Astrocyte of the cerebellum (primary cell): ENCODE data around the gene MAS1L.

ENCODE experiments used
- DNase-seq: peaks from one replicate; pipeline ENCODE4 v3.0.0-alpha.2; 2011; ENCODE audit warnings: low read depth
- H3K4me3 ChIP-seq: 2 replicates; pipeline ENCODE4 v1.5.1; 2011; ENCODE audit warnings: mild to moderate bottlenecking, low read depth, low read length, moderate library complexity
- in situ Hi-C: cut with HindIII; loops from 2 replicates; pipeline ENCODE4 v1.10.0; 2017; ENCODE audit warnings: low sequenced_read_pairs
- TF ChIP-seq, protein P1 (sequence below): IDR thresholded peaks from 2 replicates; pipeline ENCODE4 v1.5.1; 2012; ENCODE audit warnings: low read length, low read depth, moderate library complexity, mild to moderate bottlenecking; ENCODE audit errors: missing control alignments

MAS1L gene

DNA sequence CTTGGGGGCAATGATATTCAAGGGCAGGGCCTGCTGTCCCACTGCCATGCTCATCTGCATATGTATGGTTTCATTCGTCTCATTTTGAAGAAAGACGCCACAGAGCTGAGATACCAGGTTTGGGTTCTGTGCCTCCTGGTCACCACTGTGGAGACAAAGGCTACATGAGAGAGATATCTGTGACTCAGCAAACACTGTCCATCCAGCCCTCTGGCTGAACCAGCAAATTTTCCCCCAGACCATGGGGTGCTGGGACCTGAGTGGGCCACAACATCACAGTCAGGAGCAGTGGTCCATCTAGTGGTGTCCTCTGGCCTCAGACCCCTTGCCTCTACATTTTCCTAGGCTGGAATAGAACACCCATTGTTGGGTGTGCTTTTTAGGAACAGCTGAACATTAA, at the start of gene MAS1L:
TSS of gene MAS1L (minus strand) at position 297 of the 400 bp plus-strand sequence. CDS start at position 243, 54 bp downstream.
- H3K4me3 ChIP-seq, result no peak within 1 kb of the TSS
- in situ Hi-C loops, result no loop called here
- DNase-seq, result no peak
- TF ChIP-seq, protein P1, sequence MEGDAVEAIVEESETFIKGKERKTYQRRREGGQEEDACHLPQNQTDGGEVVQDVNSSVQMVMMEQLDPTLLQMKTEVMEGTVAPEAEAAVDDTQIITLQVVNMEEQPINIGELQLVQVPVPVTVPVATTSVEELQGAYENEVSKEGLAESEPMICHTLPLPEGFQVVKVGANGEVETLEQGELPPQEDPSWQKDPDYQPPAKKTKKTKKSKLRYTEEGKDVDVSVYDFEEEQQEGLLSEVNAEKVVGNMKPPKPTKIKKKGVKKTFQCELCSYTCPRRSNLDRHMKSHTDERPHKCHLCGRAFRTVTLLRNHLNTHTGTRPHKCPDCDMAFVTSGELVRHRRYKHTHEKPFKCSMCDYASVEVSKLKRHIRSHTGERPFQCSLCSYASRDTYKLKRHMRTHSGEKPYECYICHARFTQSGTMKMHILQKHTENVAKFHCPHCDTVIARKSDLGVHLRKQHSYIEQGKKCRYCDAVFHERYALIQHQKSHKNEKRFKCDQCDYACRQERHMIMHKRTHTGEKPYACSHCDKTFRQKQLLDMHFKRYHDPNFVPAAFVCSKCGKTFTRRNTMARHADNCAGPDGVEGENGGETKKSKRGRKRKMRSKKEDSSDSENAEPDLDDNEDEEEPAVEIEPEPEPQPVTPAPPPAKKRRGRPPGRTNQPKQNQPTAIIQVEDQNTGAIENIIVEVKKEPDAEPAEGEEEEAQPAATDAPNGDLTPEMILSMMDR, result no peak

DNA sequence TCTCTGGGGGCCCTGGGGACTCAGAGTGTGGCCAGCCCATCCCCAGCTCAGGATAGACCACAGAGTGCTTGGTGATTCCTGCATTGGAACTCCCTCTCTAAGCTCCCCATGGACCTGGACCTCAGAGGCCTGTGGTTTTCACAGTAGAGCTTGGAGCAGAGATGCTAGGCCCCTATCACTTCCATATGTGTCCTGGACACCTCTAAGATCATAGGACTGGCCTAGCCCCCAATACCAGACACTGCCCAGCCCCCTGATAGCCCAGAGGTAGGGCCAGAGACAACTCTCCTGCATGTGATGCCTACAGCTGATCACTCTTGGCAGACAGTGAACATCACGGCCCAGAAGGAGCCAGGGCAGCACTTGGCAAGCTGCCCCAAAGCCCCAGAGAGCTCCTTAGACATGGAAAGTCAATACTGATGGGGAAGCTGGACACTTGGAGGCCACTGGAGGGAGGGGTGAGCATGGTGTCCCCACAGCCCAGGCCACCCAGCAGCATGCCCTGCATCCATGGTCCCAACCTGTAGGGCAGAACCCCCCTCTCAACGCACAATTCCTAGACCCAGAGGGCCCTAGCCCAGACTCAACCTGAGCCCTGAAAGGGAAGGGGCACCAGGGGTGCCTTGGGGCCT, 44.7 kb upstream of the MAS1L start:
- DNase-seq, result no peak
- TF ChIP-seq, protein P1, result no peak
- in situ Hi-C loops, result no loop called here
- H3K4me3 ChIP-seq, result no peak overlapping the region

DNA sequence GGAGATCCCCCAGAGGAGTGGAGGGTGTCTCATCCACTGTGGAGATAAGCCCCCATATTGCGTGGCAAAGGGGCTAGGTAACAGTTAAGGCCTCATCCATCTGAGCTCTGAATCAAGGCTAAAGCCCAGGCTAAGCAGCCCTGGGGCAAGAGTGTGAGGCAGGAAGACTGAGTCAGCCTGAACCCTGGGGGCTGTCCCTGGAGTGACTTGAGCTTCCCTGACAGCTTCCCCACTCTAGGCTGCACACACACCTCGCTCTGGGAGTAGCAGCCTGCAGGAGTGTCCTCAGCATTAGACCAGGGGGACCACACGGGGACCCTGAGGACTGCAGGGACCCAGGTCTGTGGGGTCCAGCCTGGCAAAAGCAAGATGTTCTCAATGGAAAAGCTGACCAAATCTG, 43.9 kb upstream of the MAS1L start:
- no peak overlapping the region for H3K4me3 ChIP-seq
- in situ Hi-C loops, result no loop called here
- no peak for DNase-seq
- TF ChIP-seq, protein P1, result no peak

GRCh38 chr6:29530671-29531310, 43.0 kb upstream of the MAS1L start:
- H3K4me3 ChIP-seq, result no peak overlapping the region
- DNase-seq, result no peak
- TF ChIP-seq, protein P1, result no peak
- in situ Hi-C loops, result no loop called here

GRCh38 chr6:29529956-29530355, 42.2 kb upstream of the MAS1L start:
- in situ Hi-C loops, result no loop called here
- DNase-seq, result no peak
- H3K4me3 ChIP-seq, result no peak overlapping the region
- TF ChIP-seq, protein P1, result no peak

DNA sequence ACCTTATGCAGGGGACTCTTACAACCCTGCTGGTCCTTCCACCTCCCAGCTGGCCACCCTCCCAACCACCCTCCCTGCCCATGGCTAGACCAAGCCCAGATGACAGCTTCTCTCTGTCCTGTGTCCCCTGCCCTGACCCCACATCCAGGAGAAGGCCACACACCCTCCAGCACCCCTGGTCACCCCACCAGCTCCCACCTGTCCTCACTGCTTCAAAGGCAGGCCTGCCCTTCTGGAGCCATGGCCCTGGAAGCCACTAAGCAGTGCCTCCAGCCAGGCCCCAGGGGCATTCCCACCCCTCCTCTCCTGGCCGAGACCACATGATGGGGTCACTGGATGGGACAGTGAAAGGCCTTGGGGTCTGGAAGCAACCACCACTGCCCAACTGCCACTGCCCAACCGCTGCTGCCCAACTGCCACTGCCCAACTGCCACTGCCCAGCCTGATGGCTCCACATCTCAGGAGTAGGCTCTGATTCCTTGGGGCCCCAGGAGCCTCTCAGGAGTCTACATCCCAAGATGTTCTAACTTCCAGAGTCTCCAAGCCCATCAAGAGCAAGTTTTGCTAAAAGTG, 41.3 kb upstream of the MAS1L start:
- TF ChIP-seq, protein P1, result no peak
- no peak for DNase-seq
- in situ Hi-C loops, result no loop called here

More for the DNA sequence above, 41.3 kb upstream of the MAS1L start:
- no peak overlapping the region for H3K4me3 ChIP-seq
